Muscle layer of colon (tissue), 2 donors: Measurements from ENCODE around the gene GPC5.

ENCODE experiments used
- H3K27ac ChIP-seq: one replicate; pipeline ENCODE4 v1.7.0; 2013; ENCODE audit warnings: low read depth, mild to moderate bottlenecking, low read length, moderate library complexity
- H3K27me3 ChIP-seq, 2 donors: one replicate each; pipeline ENCODE4 v1.7.0; 2013; ENCODE audit warnings: low read length in 2 of 2, mild to moderate bottlenecking in 2 of 2; ENCODE audit not compliant: insufficient read depth in 2 of 2, control insufficient read depth in 1 of 2
- H3K36me3 ChIP-seq: one replicate; pipeline ENCODE4 v1.7.0; 2013; ENCODE audit warnings: mild to moderate bottlenecking, low read length; ENCODE audit not compliant: insufficient read depth
- H3K4me1 ChIP-seq: one replicate; pipeline ENCODE4 v1.7.0; 2013; ENCODE audit warnings: mild to moderate bottlenecking, low read length; ENCODE audit not compliant: insufficient read depth
- H3K4me3 ChIP-seq, 2 donors: one replicate each; pipeline ENCODE4 v1.7.0; 2013; ENCODE audit warnings: low read length in 2 of 2, low read depth in 1 of 2, mild to moderate bottlenecking in 1 of 2, moderate library complexity in 1 of 2
- H3K9ac ChIP-seq: one replicate; pipeline ENCODE4 v1.7.0; 2013; ENCODE audit warnings: low read length
- H3K9me3 ChIP-seq: one replicate; pipeline ENCODE4 v1.7.0; 2013; ENCODE audit warnings: mild to moderate bottlenecking, low read length
- donor health status: abdominal sarcoma.
- donor health status: Adenocarcinoma of cecum.

GPC5 gene

GRCh38 chr13:92912629-92913028 is 1514.2 kb downstream of the GPC5 start:
- Histone ChIP-seq H3K36me3 (no peaks in the 10 kb centered on the region), H3K4me1 (no peaks in the 10 kb centered on the region), H3K4me3 (no peak overlapping the region), H3K27me3 (no peaks in the 10 kb centered on the region), H3K27ac (no peak overlapping the region), H3K9me3 (no peaks in the 10 kb centered on the region), H3K9ac (no peak overlapping the region)

- no peak overlapping the region for H3K9ac ChIP-seq
- H3K27me3 ChIP-seq: no peaks in the 10 kb centered on the region
- no peak overlapping the region for H3K27ac ChIP-seq
- H3K36me3 ChIP-seq: no peaks in the 10 kb centered on the region
- no peaks in the 10 kb centered on the region for H3K4me1 ChIP-seq
- no peak overlapping the region for H3K4me3 ChIP-seq
- H3K9me3 ChIP-seq: no peaks in the 10 kb centered on the region
These were observed 1515.4 kb downstream of the GPC5 start for GRCh38 chr13:92913840-92914239.
